HG02852 (cell line): Measurements from ENCODE around the gene DEPP1.

Experiments used
- ATAC-seq: cut with Tn5 transposase; IDR thresholded peaks from one replicate; pipeline ENCODE4 v1.9.1; 2021; ENCODE audit warnings: mild to moderate bottlenecking, moderate library complexity; ENCODE audit not compliant: unreplicated experiment

Gene DEPP1

GRCh38 chr10:44968091-44968490 lies 10.5 kb downstream of the DEPP1 start:
- no peak for ATAC-seq

GRCh38 chr10:44967616-44968015 lies 11.0 kb downstream of the DEPP1 start:
- no peak for ATAC-seq

GRCh38 chr10:44966816-44967509 lies 11.6 kb downstream of the DEPP1 start:
- no peak for ATAC-seq

GRCh38 chr10:44966129-44966815 lies 12.3 kb downstream of the DEPP1 start:
- peak; percentile 28 for ATAC-seq

- peak; percentile 44 for ATAC-seq
Observed at GRCh38 chr10:44965651-44966097, 12.9 kb downstream of the DEPP1 start.

- ATAC-seq = no peak
Observed at GRCh38 chr10:44965104-44965503, 13.5 kb downstream of the DEPP1 start.

GRCh38 chr10:44963772-44964633 lies 14.6 kb downstream of the DEPP1 start:
- ATAC-seq = no peak

DNA sequence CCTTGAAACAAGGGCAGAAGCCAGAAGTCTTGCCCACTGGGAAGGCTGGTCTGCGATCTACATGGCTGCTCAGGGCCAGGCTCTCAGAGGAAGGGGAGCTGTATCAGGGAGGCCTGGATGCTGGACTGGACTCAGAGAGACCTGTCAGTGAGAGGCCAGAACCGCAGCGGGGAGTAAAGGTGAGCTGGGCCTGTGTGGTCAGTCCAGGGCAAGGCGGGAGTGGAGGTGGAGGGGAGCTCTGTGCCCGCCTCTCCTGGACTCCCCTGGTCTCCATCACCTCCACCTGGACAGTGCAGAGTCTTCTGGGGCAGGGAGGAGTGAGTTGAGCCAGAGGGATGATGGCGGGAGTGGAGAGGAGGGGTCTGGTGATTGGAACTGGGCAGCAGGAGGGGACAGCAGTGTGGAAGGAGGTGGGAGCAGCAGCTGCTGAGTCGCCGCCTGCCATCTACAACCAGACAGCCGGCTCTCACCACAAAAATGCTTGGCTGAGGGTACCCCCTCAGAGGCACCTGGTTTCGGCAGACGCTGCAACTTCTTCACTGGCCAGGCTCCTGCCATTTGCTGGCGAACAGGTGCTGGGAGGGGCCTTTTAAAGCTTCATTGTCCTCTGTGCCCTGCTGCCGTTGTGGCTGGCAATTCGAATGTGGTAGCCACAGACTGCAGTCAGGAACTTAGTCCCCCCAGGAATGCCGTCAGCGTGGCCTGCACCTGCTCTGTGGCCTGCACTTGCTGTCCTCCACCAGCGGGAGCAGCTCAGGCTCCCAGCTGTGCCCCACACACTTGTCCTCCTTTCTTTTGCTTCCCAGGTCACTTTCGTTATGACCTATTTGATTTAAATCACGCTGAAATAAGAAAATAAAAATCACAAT lies 15.5 kb downstream of the DEPP1 start:
- ATAC-seq = no peak

- ATAC-seq = no peak
Observed at GRCh38 chr10:44961931-44962750, 16.5 kb downstream of the DEPP1 start.

DNA sequence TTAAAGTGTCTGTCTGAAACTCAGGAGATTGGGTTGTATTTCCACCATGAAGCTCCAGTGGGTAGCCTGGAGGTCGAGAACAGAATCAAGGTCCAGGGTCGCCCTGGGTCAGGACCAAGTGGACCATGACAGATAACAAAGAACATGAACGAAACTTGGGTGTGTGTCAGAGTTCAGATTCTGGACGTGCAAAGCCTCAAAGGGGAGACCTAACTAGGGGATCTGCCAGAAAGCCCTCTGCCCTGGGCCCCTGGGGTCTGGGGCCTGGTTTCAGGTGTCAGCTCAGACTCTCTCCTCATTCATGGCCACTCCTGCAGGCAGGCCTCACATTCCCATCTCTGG lies 17.4 kb downstream of the DEPP1 start:
- no peak for ATAC-seq

GRCh38 chr10:44960482-44961229 lies 18.0 kb downstream of the DEPP1 start:
- ATAC-seq = no peak

DNA sequence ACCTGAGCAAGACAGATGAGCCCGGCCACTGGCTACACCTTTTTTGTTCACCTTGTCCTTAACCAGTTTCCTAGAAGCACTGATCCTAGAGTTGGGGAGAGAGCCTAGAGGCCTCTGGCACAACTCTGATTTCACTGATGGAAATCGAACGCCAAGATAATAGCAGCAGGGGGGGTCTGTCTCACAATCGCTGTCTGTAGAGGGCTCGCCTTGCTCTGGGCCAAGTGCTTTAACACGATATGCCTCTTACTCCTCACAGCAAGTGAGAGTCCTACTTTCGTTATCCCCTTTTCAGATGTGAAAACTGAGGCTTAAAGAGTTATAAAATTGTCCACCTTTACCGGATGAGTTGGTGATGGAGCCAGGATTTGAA lies 18.5 kb downstream of the DEPP1 start:
- ATAC-seq = no peak

GRCh38 chr10:44959247-44960087 lies 19.1 kb downstream of the DEPP1 start, which contains the start of gene RASSF4:
Gene RASSF4, plus strand, starts transcription at chr10:44959802. Its CDS starts 10,401 bp downstream, at chr10:44970203.
- peak; percentile 92 for ATAC-seq

- peak; percentile 0 for ATAC-seq
Observed at GRCh38 chr10:44958898-44959246, 19.7 kb downstream of the DEPP1 start.

- no peak for ATAC-seq
Observed at GRCh38 chr10:44958196-44958897, 20.3 kb downstream of the DEPP1 start.

GRCh38 chr10:44956717-44957706 lies 21.6 kb downstream of the DEPP1 start:
- no peak for ATAC-seq
